ENCODE data around the gene SPDYE3.
"Not testable (repeated sequence)": the region's sequence is repeated elsewhere in the genome, so short reads cannot be mapped to it uniquely, and the experiment has no call there.

SPDYE3 gene

DNA sequence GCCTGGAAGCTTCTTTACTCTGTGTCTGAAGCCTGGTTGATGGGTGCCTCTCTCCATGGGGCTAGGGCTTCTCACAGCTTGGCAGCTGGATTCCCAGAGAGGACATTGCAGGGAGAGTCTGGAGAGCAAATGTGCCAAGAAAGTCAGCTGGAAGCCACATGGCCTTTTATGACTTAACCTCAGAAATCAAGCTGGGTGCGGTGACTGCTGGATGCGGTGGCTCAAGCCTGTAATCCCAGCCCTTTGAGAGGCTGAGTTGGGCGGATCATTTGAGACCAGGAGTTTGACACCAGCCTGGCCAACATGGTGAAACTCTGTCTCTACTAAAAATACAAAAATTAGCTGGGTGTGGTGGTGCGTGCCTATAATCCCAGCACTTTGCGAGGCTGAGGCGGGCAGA is 31.4 kb upstream of the SPDYE3 start:
- H3K23ac ChIP-seq (ENCODE audit: low read length); H3K4me3 ChIP-seq (ENCODE audit: low read length); H3K9ac ChIP-seq (ENCODE audit: low read length); H2BK5ac ChIP-seq (ENCODE audit: low read length); H2BK15ac ChIP-seq (replicated peaks; ENCODE audit: low read depth); H4K5ac ChIP-seq (ENCODE audit: low read length); DNase-seq; H3K79me1 ChIP-seq (ENCODE audit: low read length); H3K18ac ChIP-seq (ENCODE audit: low read length); H3K36me3 ChIP-seq (ENCODE audit: control insufficient read depth, insufficient read depth, low read length); H3K4me1 ChIP-seq (ENCODE audit: control insufficient read depth, low read depth, low read length); H2BK120ac ChIP-seq (ENCODE audit: low read depth, low read length); H3K27ac ChIP-seq (ENCODE audit: low read depth, low read length); H2AK5ac ChIP-seq (ENCODE audit: low read length); H3K27me3 ChIP-seq (ENCODE audit: insufficient read depth, low read length, poor library complexity); H3K56ac ChIP-seq (ENCODE audit: low read length); H3K79me2 ChIP-seq (ENCODE audit: control insufficient read depth, insufficient read depth, low read length); H4K8ac ChIP-seq (ENCODE audit: low read depth, low read length); H3K4ac ChIP-seq (ENCODE audit: low read depth, low read length); H3K4me2 ChIP-seq (ENCODE audit: low read length): not testable (repeated sequence)
- whole genome bisulfite sequencing (ENCODE audit: extremely low coverage, insufficient coverage, low lambda C conversion rate) = no CpG with 5 or more reads among the region's 6 CpGs

DNA sequence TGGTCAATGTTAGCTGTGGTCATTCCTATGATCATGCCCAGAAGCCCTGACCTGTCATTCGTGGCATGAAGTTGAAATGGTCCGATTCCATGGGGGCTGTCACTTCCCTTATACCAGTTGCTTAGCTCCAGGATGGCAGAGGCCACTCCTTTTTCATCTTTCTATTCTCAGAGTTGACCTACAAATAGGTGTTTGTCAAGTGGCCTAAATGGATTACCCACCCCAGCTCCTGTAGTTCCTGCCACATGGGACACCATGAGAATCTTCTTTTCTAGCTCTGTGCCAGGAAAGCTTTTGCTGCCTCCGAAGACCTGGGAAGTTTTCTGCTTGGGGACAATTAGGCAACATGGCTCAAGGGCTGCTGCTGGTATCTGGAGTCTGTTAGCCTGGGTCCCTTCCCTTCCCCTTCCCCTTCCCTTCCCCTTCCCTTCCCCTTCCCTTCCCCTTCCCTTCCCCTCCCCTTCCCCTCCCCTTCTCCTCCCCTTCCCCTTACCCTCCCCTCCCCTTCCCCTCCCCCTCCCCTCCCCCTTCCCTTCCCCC is 25.4 kb upstream of the SPDYE3 start:
- H3K56ac ChIP-seq (ENCODE audit: low read length); H3K79me1 ChIP-seq (ENCODE audit: low read length); H4K8ac ChIP-seq (ENCODE audit: low read depth, low read length); H3K23ac ChIP-seq (ENCODE audit: low read length); H3K18ac ChIP-seq (ENCODE audit: low read length); H3K27ac ChIP-seq (ENCODE audit: low read depth, low read length); H2BK120ac ChIP-seq (ENCODE audit: low read depth, low read length); DNase-seq; H2AK5ac ChIP-seq (ENCODE audit: low read length); H4K5ac ChIP-seq (ENCODE audit: low read length); H2BK5ac ChIP-seq (ENCODE audit: low read length); H3K4me3 ChIP-seq (ENCODE audit: low read length); H3K27me3 ChIP-seq (ENCODE audit: insufficient read depth, low read length, poor library complexity); H3K9ac ChIP-seq (ENCODE audit: low read length); H3K4me2 ChIP-seq (ENCODE audit: low read length); H3K4ac ChIP-seq (ENCODE audit: low read depth, low read length); H3K79me2 ChIP-seq (ENCODE audit: control insufficient read depth, insufficient read depth, low read length); H3K4me1 ChIP-seq (ENCODE audit: control insufficient read depth, low read depth, low read length); H2BK15ac ChIP-seq (replicated peaks; ENCODE audit: low read depth); H3K36me3 ChIP-seq (ENCODE audit: control insufficient read depth, insufficient read depth, low read length): not testable (repeated sequence)
- whole genome bisulfite sequencing (ENCODE audit: extremely low coverage, insufficient coverage, low lambda C conversion rate) = no CpG with 5 or more reads among the region's 3 CpGs

DNA sequence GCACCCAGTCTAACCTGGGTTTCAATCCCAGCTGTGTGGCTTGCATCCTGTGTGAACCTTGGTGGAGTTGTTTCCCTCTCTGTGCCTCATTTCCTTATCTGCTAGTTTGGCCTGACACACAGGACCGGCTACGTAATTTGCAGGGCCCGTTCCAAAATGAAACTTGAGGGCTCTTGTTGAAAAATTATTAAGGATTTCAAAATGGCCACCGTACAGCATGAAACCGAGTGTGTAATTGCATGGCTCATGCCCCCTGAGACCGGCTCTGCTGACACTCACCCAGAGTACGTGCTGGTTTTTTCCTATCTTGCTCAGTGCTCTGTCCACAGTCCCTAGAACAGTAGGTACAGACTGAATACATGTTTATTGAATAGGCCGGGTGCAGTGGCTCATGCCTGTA is 24.4 kb upstream of the SPDYE3 start:
- H3K36me3 ChIP-seq (ENCODE audit: control insufficient read depth, insufficient read depth, low read length); H3K23ac ChIP-seq (ENCODE audit: low read length); H2BK120ac ChIP-seq (ENCODE audit: low read depth, low read length); H2BK15ac ChIP-seq (replicated peaks; ENCODE audit: low read depth); H3K27ac ChIP-seq (ENCODE audit: low read depth, low read length); H3K18ac ChIP-seq (ENCODE audit: low read length); H3K9ac ChIP-seq (ENCODE audit: low read length); H2AK5ac ChIP-seq (ENCODE audit: low read length); H2BK5ac ChIP-seq (ENCODE audit: low read length); H3K27me3 ChIP-seq (ENCODE audit: insufficient read depth, low read length, poor library complexity); H3K4me2 ChIP-seq (ENCODE audit: low read length); H3K4me3 ChIP-seq (ENCODE audit: low read length); H3K56ac ChIP-seq (ENCODE audit: low read length); H4K8ac ChIP-seq (ENCODE audit: low read depth, low read length); H3K79me1 ChIP-seq (ENCODE audit: low read length); H4K5ac ChIP-seq (ENCODE audit: low read length); H3K4me1 ChIP-seq (ENCODE audit: control insufficient read depth, low read depth, low read length); DNase-seq; H3K79me2 ChIP-seq (ENCODE audit: control insufficient read depth, insufficient read depth, low read length); H3K4ac ChIP-seq (ENCODE audit: low read depth, low read length): not testable (repeated sequence)
- no CpG with 5 or more reads among the region's 8 CpGs for WGBS (ENCODE audit: extremely low coverage, insufficient coverage, low lambda C conversion rate)

DNA sequence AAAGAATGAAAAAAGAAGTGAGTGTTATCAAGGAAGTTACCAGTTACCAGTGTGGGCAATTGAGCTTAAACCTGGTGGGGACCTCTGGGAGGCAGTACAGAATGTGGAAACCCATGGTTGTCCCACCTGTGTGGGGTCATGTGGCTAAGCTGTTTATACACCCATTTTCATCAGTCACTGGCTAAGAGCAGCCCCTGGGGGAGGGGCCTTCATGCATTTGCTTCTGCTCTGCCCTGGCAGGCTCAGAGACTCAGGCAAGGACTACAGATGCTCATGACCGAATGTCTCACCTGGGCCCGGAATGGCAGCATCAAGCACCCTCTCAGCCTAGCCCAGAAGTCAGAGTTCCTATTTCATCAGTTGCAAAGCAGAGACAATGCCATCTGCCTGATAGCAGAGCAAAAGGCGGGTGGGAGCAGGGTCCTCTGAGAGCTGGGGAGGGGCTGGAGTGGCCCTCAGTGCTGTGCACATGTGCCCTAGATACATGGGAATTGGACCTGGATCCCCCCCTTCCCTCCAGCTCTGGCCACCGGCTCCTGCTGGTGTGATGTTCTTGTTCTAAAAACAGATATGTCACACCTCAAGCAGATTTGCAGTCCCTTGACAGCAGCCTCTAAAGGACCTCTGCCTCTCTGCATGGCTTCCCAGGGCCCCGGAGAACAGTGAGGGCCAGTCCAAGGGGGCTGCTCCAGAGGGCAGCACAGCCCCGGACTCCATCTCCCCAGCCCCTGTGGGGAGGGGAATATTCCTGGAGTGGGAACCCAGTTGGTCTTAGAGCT is 20.1 kb upstream of the SPDYE3 start:
- no CpG with 5 or more reads among the region's 6 CpGs for WGBS (ENCODE audit: extremely low coverage, insufficient coverage, low lambda C conversion rate)
- H3K4me2 ChIP-seq (ENCODE audit: low read length); H3K36me3 ChIP-seq (ENCODE audit: control insufficient read depth, insufficient read depth, low read length); H3K23ac ChIP-seq (ENCODE audit: low read length); H3K27me3 ChIP-seq (ENCODE audit: insufficient read depth, low read length, poor library complexity); H2BK120ac ChIP-seq (ENCODE audit: low read depth, low read length); H3K4ac ChIP-seq (ENCODE audit: low read depth, low read length); H3K27ac ChIP-seq (ENCODE audit: low read depth, low read length); H3K18ac ChIP-seq (ENCODE audit: low read length); H4K5ac ChIP-seq (ENCODE audit: low read length); H3K56ac ChIP-seq (ENCODE audit: low read length); H3K4me1 ChIP-seq (ENCODE audit: control insufficient read depth, low read depth, low read length); H3K79me2 ChIP-seq (ENCODE audit: control insufficient read depth, insufficient read depth, low read length); H2BK15ac ChIP-seq (replicated peaks; ENCODE audit: low read depth); H3K79me1 ChIP-seq (ENCODE audit: low read length); H3K4me3 ChIP-seq (ENCODE audit: low read length); H4K8ac ChIP-seq (ENCODE audit: low read depth, low read length); H2AK5ac ChIP-seq (ENCODE audit: low read length); DNase-seq; H2BK5ac ChIP-seq (ENCODE audit: low read length); H3K9ac ChIP-seq (ENCODE audit: low read length): not testable (repeated sequence)

DNA sequence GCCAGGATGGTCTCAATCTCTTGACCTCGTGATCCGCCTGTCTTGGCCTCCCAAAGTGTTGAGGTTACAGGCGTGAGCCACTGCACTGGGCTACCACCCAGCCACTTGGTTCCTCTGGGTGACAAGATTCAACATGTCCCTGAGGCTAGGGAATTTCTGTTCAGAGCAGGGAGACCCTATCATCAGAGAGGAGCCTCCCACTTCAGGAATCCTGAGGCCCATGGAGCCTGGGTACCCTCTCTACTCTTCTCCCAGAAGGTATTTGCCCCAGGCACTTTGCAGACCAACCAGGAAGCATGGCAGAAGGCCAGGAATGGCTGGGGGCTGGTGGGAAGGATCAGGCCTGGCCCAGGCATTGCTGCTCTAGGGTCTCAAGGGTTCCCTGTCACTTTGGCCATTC is 19.2 kb upstream of the SPDYE3 start:
- H2AK5ac ChIP-seq (ENCODE audit: low read length); H3K4me2 ChIP-seq (ENCODE audit: low read length); H2BK5ac ChIP-seq (ENCODE audit: low read length); H4K5ac ChIP-seq (ENCODE audit: low read length); H3K36me3 ChIP-seq (ENCODE audit: control insufficient read depth, insufficient read depth, low read length); H3K27me3 ChIP-seq (ENCODE audit: insufficient read depth, low read length, poor library complexity); H3K79me1 ChIP-seq (ENCODE audit: low read length); H3K4me1 ChIP-seq (ENCODE audit: control insufficient read depth, low read depth, low read length); H3K27ac ChIP-seq (ENCODE audit: low read depth, low read length); H4K8ac ChIP-seq (ENCODE audit: low read depth, low read length); H3K9ac ChIP-seq (ENCODE audit: low read length); H2BK15ac ChIP-seq (replicated peaks; ENCODE audit: low read depth); H3K56ac ChIP-seq (ENCODE audit: low read length); H3K18ac ChIP-seq (ENCODE audit: low read length); DNase-seq; H3K23ac ChIP-seq (ENCODE audit: low read length); H2BK120ac ChIP-seq (ENCODE audit: low read depth, low read length); H3K4ac ChIP-seq (ENCODE audit: low read depth, low read length); H3K4me3 ChIP-seq (ENCODE audit: low read length); H3K79me2 ChIP-seq (ENCODE audit: control insufficient read depth, insufficient read depth, low read length): not testable (repeated sequence)
- no CpG with 5 or more reads among the region's 3 CpGs for WGBS (ENCODE audit: extremely low coverage, insufficient coverage, low lambda C conversion rate)

DNA sequence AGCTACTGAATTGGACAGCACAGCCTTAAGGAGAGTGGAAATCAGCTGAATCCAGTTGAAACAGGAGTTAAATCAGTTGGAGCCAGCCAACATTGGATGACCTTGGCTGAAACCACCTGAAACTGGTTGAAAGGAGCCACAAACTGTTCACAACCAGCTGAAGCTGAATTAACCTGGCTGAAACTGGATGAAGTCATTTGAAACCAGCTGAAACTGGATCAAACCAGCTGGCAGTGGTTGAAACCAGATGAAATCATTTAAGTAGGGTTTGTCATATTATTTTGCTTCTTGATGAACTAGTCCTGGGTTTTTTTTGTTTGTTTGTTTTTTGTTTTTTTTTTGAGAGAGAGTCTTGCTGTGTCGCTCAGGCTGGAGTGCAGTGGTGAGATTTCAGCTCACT is 15.3 kb upstream of the SPDYE3 start:
- not testable (repeated sequence) for H3K79me2 ChIP-seq (ENCODE audit: control insufficient read depth, insufficient read depth, low read length); H3K4me3 ChIP-seq (ENCODE audit: low read length); H3K56ac ChIP-seq (ENCODE audit: low read length); H2AK5ac ChIP-seq (ENCODE audit: low read length); H3K4me1 ChIP-seq (ENCODE audit: control insufficient read depth, low read depth, low read length); H3K36me3 ChIP-seq (ENCODE audit: control insufficient read depth, insufficient read depth, low read length); H3K4ac ChIP-seq (ENCODE audit: low read depth, low read length); H3K4me2 ChIP-seq (ENCODE audit: low read length); H4K8ac ChIP-seq (ENCODE audit: low read depth, low read length); H2BK120ac ChIP-seq (ENCODE audit: low read depth, low read length); H2BK5ac ChIP-seq (ENCODE audit: low read length); H4K5ac ChIP-seq (ENCODE audit: low read length); H3K9ac ChIP-seq (ENCODE audit: low read length); DNase-seq; H3K23ac ChIP-seq (ENCODE audit: low read length); H3K27me3 ChIP-seq (ENCODE audit: insufficient read depth, low read length, poor library complexity); H3K79me1 ChIP-seq (ENCODE audit: low read length); H2BK15ac ChIP-seq (replicated peaks; ENCODE audit: low read depth); H3K18ac ChIP-seq (ENCODE audit: low read length); H3K27ac ChIP-seq (ENCODE audit: low read depth, low read length)
- WGBS (ENCODE audit: extremely low coverage, insufficient coverage, low lambda C conversion rate) = no CpG with 5 or more reads among the region's 1 CpG
